Measurements from ENCODE around the gene TDP1. TPM values are rescaled to one million over a fixed set of nuclear protein-coding genes. Genes with fewer than 3 reads are reported as not detected.

TDP1 gene
- 10 to 100 TPM; 25.5 to 27.8 (median 26.7) TPM for polyA plus RNA-seq (ENCODE audit: insufficient read length in 3 of 3)
- long read RNA-seq, donor 1, partial matches to known transcripts: 0 of 1 reads
- long read RNA-seq, donor 1, other reads (novel, unspliced or antisense): 0 of 1 reads
- long read RNA-seq, donor 2: 0 reads
- long read RNA-seq, donor 3, transcript TDP1-203 (16 exons, 2,068 nt): major isoform, 6 of 8 reads
- long read RNA-seq, donor 3, partial matches to known transcripts: 0 of 8 reads
- long read RNA-seq, donor 3, other reads (novel, unspliced or antisense): 0 of 8 reads
- long read RNA-seq, donor 4, partial matches to known transcripts: 0 of 6 reads
- long read RNA-seq, donor 4, other reads (novel, unspliced or antisense): 0 of 6 reads
- long read RNA-seq, donor 5: 0 reads
- long read RNA-seq, donor 6, partial matches to known transcripts: 0 of 3 reads
- long read RNA-seq, donor 6, other reads (novel, unspliced or antisense): 0 of 3 reads
- long read RNA-seq, donor 7, partial matches to known transcripts: 0 of 4 reads
- long read RNA-seq, donor 7, other reads (novel, unspliced or antisense): 0 of 4 reads
- long read RNA-seq, donor 8: 0 reads
- long read RNA-seq, donor 9, partial matches to known transcripts: 0 of 1 reads
- long read RNA-seq, donor 9, other reads (novel, unspliced or antisense): 0 of 1 reads
- long read RNA-seq, donor 10, partial matches to known transcripts: 0 of 1 reads
- long read RNA-seq, donor 10, other reads (novel, unspliced or antisense): 0 of 1 reads
- long read RNA-seq, donor 11, partial matches to known transcripts: 0 of 4 reads
- long read RNA-seq, donor 11, other reads (novel, unspliced or antisense): 0 of 4 reads
- long read RNA-seq, donor 12, partial matches to known transcripts: 0 of 1 reads
- long read RNA-seq, donor 12, other reads (novel, unspliced or antisense): 0 of 1 reads
- long read RNA-seq, donor 13: 0 reads
- long read RNA-seq, donor 14, partial matches to known transcripts: 0 of 2 reads
- long read RNA-seq, donor 14, other reads (novel, unspliced or antisense): 0 of 2 reads
- long read RNA-seq, donor 15, partial matches to known transcripts: 0 of 2 reads
- long read RNA-seq, donor 15, other reads (novel, unspliced or antisense): 0 of 2 reads
- long read RNA-seq, donor 16, transcript TDP1-203 (16 exons, 2,068 nt): major isoform, 7 of 27 reads
- long read RNA-seq, donor 16, partial matches to known transcripts: 16 of 27 reads
- long read RNA-seq, donor 16, other reads (novel, unspliced or antisense): 0 of 27 reads

- peak; percentile 90 to 96 (median 94) for DNase-seq (ENCODE audit: extremely low read depth in 1 of 11, low read depth in 9 of 11, low spot score in 4 of 11)
Observed at GRCh38 chr14:89955745-89956660, at the start of gene TDP1. TDP1 (plus strand) TSS chr14:89955927; CDS start chr14:89963115, 7,188 bp downstream.

DNA sequence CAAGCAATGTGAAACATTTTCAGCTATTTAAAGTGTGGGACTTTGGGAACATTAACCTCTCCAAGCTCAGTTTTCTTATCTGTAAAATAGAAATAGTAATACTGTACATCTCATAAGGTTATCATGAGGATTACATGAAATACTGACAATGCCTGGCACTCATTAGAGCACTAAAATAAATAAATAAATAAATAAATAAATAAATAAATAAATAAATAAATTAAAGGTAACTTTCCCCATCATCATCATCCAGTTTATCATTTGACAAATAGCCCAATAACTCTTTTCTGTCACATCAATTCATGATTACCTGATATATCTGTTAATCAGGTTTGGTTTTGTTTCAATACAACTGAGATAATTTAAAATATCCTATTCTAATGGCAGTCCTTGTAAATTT is 49.7 kb upstream of the TDP1 start:
- no peak for DNase-seq (ENCODE audit: extremely low read depth in 1 of 11, low read depth in 9 of 11, low spot score in 4 of 11)

DNA sequence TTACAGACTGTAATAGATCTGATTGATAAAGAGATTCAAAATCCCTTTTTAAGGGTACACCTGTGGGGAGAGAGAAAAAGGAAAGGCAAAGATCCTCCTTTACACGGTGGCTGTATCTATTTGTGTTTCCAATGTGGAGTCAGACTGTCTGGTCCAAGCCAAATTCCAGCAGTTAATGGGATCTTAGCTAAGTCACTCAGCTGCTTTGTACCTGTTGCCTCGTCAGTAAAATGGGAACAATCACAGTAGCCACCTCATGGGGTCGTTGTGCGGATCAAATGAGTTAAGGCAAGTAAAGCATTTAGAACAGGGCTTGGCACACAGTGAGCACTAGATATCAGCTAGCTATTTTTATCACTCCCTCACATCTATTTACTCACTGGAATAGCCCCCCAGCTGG is 48.1 kb upstream of the TDP1 start:
- DNase-seq (ENCODE audit: extremely low read depth in 1 of 11, low read depth in 9 of 11, low spot score in 4 of 11): no peak

DNA sequence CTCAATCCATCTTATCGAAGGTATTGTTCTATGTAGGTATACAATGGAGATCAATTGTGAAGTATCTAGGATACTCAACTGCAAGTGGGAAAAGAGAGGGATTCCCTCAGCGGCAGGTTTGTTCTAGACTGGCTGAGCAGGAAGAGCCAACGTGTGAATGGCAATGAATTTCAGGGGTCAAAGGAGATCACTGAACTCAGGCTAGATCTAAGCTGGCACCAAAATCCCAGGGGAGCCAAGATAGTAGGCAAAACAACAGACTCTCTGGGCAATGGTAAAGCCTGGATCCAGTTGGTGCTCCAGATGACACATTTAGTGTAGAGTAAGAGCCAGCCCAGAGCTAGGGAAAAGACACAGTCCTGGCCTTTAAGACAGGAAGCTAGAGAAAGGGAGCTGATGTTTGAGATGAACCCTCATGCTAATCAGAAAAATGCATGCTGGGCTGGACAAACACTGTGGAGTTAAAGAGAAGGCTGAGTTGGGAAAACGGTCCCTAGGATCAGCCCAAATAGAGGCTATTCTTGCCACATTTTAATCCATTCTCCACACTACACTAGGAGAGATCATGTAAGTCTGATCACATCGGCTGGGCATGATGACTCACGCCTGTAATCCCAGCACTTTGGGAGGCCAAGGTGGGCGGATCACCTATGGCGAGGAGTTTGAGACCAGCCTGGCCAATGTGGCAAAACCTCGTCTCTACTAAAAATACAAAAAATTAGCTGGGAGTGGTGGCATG is 46.8 kb upstream of the TDP1 start:
- no peak for DNase-seq (ENCODE audit: extremely low read depth in 1 of 11, low read depth in 9 of 11, low spot score in 4 of 11)

DNA sequence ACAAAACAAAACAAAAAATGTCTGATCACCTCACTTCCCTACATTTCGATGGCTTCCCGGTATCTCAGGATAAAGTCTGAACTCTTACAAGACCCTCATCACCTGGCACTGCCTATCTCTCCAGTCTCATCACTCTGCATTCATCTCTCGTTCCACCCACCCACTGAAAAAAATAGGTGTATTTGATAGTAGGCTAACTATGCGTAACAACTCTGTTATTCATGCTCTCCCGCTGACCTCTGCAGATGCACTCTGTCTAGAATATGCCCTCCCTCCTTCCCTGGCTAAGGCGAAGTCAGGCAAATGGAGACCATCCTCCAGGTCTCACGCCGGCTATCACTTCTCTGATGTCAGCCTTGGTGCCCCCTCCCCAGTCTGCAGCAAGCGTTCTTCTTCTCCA is 46.1 kb upstream of the TDP1 start:
- DNase-seq (ENCODE audit: extremely low read depth in 1 of 11, low read depth in 9 of 11, low spot score in 4 of 11): no peak

GRCh38 chr14:89910691-89911009 is 45.1 kb upstream of the TDP1 start:
- DNase-seq (ENCODE audit: extremely low read depth in 1 of 11, low read depth in 9 of 11, low spot score in 4 of 11): no peak

- DNase-seq (ENCODE audit: extremely low read depth in 1 of 11, low read depth in 9 of 11, low spot score in 4 of 11): peak in 5 of 11 donors; percentile 36 to 60 (median 39)
Observed at GRCh38 chr14:89911010-89911919, 44.5 kb upstream of the TDP1 start.

DNA sequence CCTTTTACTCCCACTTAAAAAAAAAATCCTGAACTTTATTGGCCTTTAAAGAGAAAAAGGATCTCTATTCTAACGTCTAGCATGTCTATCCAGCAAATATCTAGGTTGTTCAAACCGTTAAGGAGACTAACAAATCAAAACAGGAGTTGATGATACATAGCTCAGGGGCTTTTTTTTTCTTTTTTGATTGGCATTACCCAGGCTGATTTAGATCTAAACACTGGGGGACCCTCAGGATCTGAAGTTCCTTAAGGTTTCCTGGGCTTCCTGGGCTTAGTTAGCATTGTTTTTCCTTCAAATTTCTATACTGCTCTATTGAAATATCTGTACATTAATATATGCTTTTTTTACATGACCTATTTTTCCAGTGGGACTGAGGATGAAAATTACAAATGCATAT is 43.5 kb upstream of the TDP1 start:
- DNase-seq (ENCODE audit: extremely low read depth in 1 of 11, low read depth in 9 of 11, low spot score in 4 of 11): no peak

DNA sequence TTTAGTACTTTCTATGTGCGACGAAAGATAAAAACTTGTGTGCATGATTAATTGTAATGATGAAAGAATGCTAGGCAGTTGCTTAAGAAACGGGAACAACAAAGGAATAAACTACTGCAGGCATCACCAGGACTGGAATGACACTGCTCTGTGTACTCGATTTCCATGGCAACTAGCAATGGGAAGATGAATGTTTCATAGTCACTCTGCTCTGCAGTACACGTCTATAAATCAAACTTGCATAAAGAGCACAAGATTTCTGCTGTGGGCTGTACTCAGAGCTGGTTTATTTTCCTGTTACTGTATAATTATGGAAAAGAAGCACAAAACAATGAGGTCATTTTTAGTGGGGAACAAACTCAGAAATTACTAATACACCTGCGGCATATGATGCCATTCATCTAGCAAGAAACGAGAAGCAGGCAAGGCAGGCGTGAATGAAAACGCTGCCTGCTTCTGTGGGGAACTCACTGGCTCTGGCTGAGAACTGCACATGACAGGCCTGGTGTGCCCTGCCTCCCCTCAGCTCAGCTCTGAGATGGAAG is 43.0 kb upstream of the TDP1 start:
- DNase-seq (ENCODE audit: extremely low read depth in 1 of 11, low read depth in 9 of 11, low spot score in 4 of 11): peak in 9 of 11 donors; percentile 62 to 89 (median 75)

- DNase-seq (ENCODE audit: extremely low read depth in 1 of 11, low read depth in 9 of 11, low spot score in 4 of 11): peak in 7 of 11 donors; percentile 32 to 74 (median 58)
Observed at GRCh38 chr14:89915114-89915878, 40.4 kb upstream of the TDP1 start.

DNA sequence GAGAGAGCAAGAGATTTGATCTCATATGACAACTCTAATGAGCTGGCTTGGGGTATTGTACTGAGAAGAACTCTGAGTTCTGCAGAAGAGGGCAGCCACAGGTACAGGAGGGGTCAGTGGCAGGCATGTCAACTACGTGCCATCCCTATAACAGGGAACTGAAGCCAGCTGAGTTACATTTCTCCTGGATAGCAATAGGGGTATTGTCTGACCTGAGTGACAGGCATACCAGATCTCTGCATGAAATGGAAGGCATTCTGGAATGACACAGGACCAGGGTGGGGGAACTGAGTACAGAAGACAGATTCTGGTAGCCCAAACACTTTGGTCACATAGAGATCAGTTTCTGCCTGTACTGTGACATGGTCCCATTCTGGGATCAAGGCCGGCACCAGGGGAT is 37.0 kb upstream of the TDP1 start:
- no peak for DNase-seq (ENCODE audit: extremely low read depth in 1 of 11, low read depth in 9 of 11, low spot score in 4 of 11)

GRCh38 chr14:89920056-89920455 is 35.7 kb upstream of the TDP1 start:
- DNase-seq (ENCODE audit: extremely low read depth in 1 of 11, low read depth in 9 of 11, low spot score in 4 of 11): no peak

GRCh38 chr14:89921346-89921745 is 34.4 kb upstream of the TDP1 start:
- no peak for DNase-seq (ENCODE audit: extremely low read depth in 1 of 11, low read depth in 9 of 11, low spot score in 4 of 11)

- no peak for DNase-seq (ENCODE audit: extremely low read depth in 1 of 11, low read depth in 9 of 11, low spot score in 4 of 11)
Observed at GRCh38 chr14:89922031-89922907, 33.5 kb upstream of the TDP1 start.

GRCh38 chr14:89924268-89924667 is 31.5 kb upstream of the TDP1 start:
- DNase-seq (ENCODE audit: extremely low read depth in 1 of 11, low read depth in 9 of 11, low spot score in 4 of 11): no peak
